ENCODE results near the gene MRPL19.

GRCh38 chr2:75655861-75656260, 9.3 kb downstream of the MRPL19 start:
- TF ChIP-seq POLR2A (IDR thresholded peaks at IDR 0.05) (no peak), CTCF (IDR thresholded peaks at IDR 0.05) (no peak), POLR2AphosphoS5 (IDR thresholded peaks at IDR 0.05) (no peak)
